HepG2 (cell line): Measurements from ENCODE around the gene ZNF213. TPM values are rescaled to one million over a fixed set of nuclear protein-coding genes. Genes with fewer than 3 reads are reported as not detected.
A peak's percentile ranks its signal among the peaks of the same experiment; 100 is the strongest.

Source experiments
- ATAC-seq: fragments of 200-7000 bp; cut with Tn5 transposase; 3 replicates; pipeline ENCODE4 v1.9.1; 2020; ENCODE audit warnings: mild to moderate bottlenecking, moderate library complexity
- BruUV-seq: library from RNA; stranded (reverse); fragments of 400-500 nt; replicated peaks from 2 replicates; lab custom pipeline; 2021; lab: Mats Ljungman, UMichigan
- CTCF ChIA-PET: fragments of 300-600 bp; formaldehyde crosslinking; extraction: SDS; loops from one replicate; lab custom pipeline; 2021; ENCODE audit warnings: low total read pairs, inconsistent platforms, low intra/inter-chr PET ratio; lab: Yijun Ruan, JAX
- POLR2A ChIA-PET: fragments of 350-600 bp; sonication (Branson Sonifier 250); formaldehyde crosslinking; loops from one replicate; lab custom pipeline; 2020; ENCODE audit warnings: antibody characterized with exemption, inconsistent platforms; lab: Yijun Ruan, JAX
- DNase-seq: peaks from one replicate; pipeline ENCODE4 v3.0.0-alpha.2; 2015; ENCODE audit warnings: low spot score
- FAIRE-seq: peaks from 3 replicates; lab custom pipeline; 2011; peaks lifted over from hg19 to GRCh38; lab: Jason Lieb, UNC
- H2AFZ ChIP-seq: one replicate; pipeline ENCODE4 v1.6.1; 2011; ENCODE audit warnings: low read length, inconsistent platforms
- H3K27ac ChIP-seq: fragments of 300-600 bp; 3 replicates; pipeline ENCODE4 v1.8.0; 2011; ENCODE audit warnings: mixed run types, mild to moderate bottlenecking, mixed read lengths, low read length, inconsistent platforms; ENCODE audit not compliant: insufficient read depth; ENCODE audit errors: extremely low read length
- H3K27me3 ChIP-seq, 2 experiments: fragments of 200-600 bp in 1 of 2; 2 replicates in 1 of 2; 3 replicates in 1 of 2; pipeline versions ENCODE4 v1.6.0 to v1.8.0; 2011; ENCODE audit warnings: low read length in 2 of 2, mild to moderate bottlenecking in 2 of 2, moderate library complexity in 2 of 2, inconsistent platforms in 1 of 2; ENCODE audit not compliant: insufficient read depth in 2 of 2, control insufficient read depth in 1 of 2
- H3K36me3 ChIP-seq, 2 experiments: fragments of 200-600 bp in 1 of 2; replicated peaks in 1 of 2; 2 replicates in 1 of 2; 3 replicates in 1 of 2; pipeline versions ENCODE4 v1.5.1 to v1.8.0; 2011; ENCODE audit warnings: low read length in 2 of 2, inconsistent platforms in 1 of 2; ENCODE audit not compliant: insufficient read depth in 2 of 2, control insufficient read depth in 1 of 2
- H3K4me1 ChIP-seq: 2 replicates; pipeline ENCODE4 v1.5.1; 2012; ENCODE audit warnings: low read length, inconsistent platforms; ENCODE audit not compliant: insufficient read depth
- H3K4me2 ChIP-seq: 2 replicates; pipeline ENCODE4 v1.6.0; 2011; ENCODE audit warnings: low read depth, low read length, inconsistent platforms
- H3K4me3 ChIP-seq, 3 experiments: fragments of 200-600 bp in 1 of 3; sonication (generic), shearing (Covaris generic) in 1 of 3; replicated peaks in 1 of 3; 2 replicates each; pipeline ENCODE4 v1.5.1; 2011 to 2016; ENCODE audit warnings: low read length in 3 of 3, inconsistent platforms in 2 of 3, low read depth in 2 of 3, mild to moderate bottlenecking in 2 of 3, control low read depth in 1 of 3, mixed read lengths in 1 of 3; ENCODE audit not compliant: insufficient read depth in 1 of 3
- H3K79me2 ChIP-seq: one replicate; pipeline ENCODE4 v1.6.1; 2011; ENCODE audit warnings: low read length, inconsistent platforms; ENCODE audit not compliant: insufficient read depth
- H3K9ac ChIP-seq: 2 replicates; pipeline ENCODE4 v1.6.0; 2011; ENCODE audit warnings: mild to moderate bottlenecking, low read depth, low read length, inconsistent platforms; ENCODE audit not compliant: insufficient read depth
- H3K9me3 ChIP-seq: 2 replicates; pipeline ENCODE4 v1.5.1; 2012; ENCODE audit warnings: mild to moderate bottlenecking, low read length
- H4K20me1 ChIP-seq: 2 replicates; pipeline ENCODE4 v1.6.0; 2011; ENCODE audit warnings: inconsistent platforms, mild to moderate bottlenecking, low read length, moderate library complexity; ENCODE audit not compliant: insufficient read depth
- HNRNPLL ChIP-seq: fragments of 200-400 bp; formaldehyde crosslinking; IDR thresholded peaks from 2 replicates; pipeline ENCODE4 v1.6.1; 2017; ENCODE audit warnings: mild to moderate bottlenecking, low read depth, low read length; ENCODE audit not compliant: poor library complexity, severe bottlenecking
- HOXA3 ChIP-seq: sonication (generic); formaldehyde crosslinking; IDR thresholded peaks from 2 replicates; pipeline ENCODE4 v1.5.0; 2020; ENCODE audit warnings: missing genetic modification reagents
- RXRA ChIP-seq: sonication (generic); formaldehyde crosslinking; IDR thresholded peaks from 2 replicates; pipeline ENCODE4 v1.5.1; 2020; ENCODE audit warnings: missing genetic modification reagents
- SIX1 ChIP-seq: sonication (generic); formaldehyde crosslinking; IDR thresholded peaks from 2 replicates; pipeline ENCODE4 v1.4.0; 2020; ENCODE audit warnings: missing genetic modification reagents, borderline replicate concordance
- ZNF17 ChIP-seq: sonication (generic); formaldehyde crosslinking; IDR thresholded peaks from 2 replicates; pipeline ENCODE4 v1.5.0; 2020; ENCODE audit warnings: mild to moderate bottlenecking, missing genetic modification reagents
- WGBS: methylation state at CpG from one replicate; pipeline ENCODE4 v1.1.6; 2017; ENCODE audit warnings: low lambda C conversion rate; 5-methylcytosine and 5-hydroxymethylcytosine counted together
- in situ Hi-C: cut with HindIII; loops from 2 replicates; pipeline ENCODE4 v1.10.0; 2017; ENCODE audit warnings: low pct_unique_long_range_greater_than_20kb; ENCODE audit not compliant: extremely low pct_ligation_motif_present
- intact Hi-C: fragments of 100-400 bp; cut with micrococcal nuclease; formaldehyde crosslinking; loops from one replicate; pipeline ENCODE4 v1.10.0; 2022; ENCODE audit not compliant: unreplicated experiment
- polyA plus RNA-seq, 8 experiments: library from polyadenylated mRNA; depleted of rRNA in 3 of 8; stranded (reverse) in 7 of 8; unstranded in 1 of 8; fragments of >200 nt; fragmentation: Illumina TruSeq in 4 of 8; extraction: Trizol in 4 of 8; gene quantifications; 2 replicates each; pipeline versions ENCODE4 v1.2.1 to v1.2.3, GENCODE V29; 2011 to 2016; ENCODE audit warnings: low read depth in 4 of 8, missing spikeins in 1 of 8, mixed read lengths in 1 of 8; ENCODE audit not compliant: insufficient read depth in 1 of 8
- total RNA-seq, 5 experiments: library from RNA; depleted of rRNA; stranded (reverse); fragments of >200 nt; fragmentation: Illumina TruSeq; extraction: Trizol; gene quantifications; 2 replicates each; pipeline ENCODE4 v1.2.3, GENCODE V29; 2016; ENCODE audit warnings: low read depth in 1 of 5
- TF ChIP-seq, protein P1 (sequence below): sonication (generic); formaldehyde crosslinking; IDR thresholded peaks from 2 replicates; pipeline ENCODE4 v1.4.0; 2020; ENCODE audit warnings: missing genetic modification reagents

ZNF213 gene
- total and polyA plus RNA-seq, 2 of the 13 experiments (the other 11 are each of a cell fraction or from before 2014, with no cell fraction given), result 0.59 to 0.97 TPM

DNA sequence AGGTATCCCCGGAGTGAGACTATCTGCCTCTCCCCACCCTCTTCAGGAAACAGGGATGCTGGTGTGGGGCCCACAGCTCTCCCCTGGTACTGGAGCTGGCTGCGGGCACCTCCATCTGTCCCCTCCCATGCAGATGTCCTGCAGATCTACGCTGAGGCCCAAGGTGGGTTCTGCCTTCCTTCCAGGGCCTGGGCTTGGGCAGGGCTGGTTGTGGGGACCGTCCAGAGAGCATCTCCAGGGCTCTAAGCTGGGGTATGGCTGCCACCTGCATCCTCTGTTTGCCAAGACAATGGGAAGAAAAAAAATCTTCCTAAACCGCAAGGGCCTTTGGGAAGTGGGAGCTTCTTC lies 12.9 kb downstream of the ZNF213 start (continued):
- TF ChIP-seq, protein P1, sequence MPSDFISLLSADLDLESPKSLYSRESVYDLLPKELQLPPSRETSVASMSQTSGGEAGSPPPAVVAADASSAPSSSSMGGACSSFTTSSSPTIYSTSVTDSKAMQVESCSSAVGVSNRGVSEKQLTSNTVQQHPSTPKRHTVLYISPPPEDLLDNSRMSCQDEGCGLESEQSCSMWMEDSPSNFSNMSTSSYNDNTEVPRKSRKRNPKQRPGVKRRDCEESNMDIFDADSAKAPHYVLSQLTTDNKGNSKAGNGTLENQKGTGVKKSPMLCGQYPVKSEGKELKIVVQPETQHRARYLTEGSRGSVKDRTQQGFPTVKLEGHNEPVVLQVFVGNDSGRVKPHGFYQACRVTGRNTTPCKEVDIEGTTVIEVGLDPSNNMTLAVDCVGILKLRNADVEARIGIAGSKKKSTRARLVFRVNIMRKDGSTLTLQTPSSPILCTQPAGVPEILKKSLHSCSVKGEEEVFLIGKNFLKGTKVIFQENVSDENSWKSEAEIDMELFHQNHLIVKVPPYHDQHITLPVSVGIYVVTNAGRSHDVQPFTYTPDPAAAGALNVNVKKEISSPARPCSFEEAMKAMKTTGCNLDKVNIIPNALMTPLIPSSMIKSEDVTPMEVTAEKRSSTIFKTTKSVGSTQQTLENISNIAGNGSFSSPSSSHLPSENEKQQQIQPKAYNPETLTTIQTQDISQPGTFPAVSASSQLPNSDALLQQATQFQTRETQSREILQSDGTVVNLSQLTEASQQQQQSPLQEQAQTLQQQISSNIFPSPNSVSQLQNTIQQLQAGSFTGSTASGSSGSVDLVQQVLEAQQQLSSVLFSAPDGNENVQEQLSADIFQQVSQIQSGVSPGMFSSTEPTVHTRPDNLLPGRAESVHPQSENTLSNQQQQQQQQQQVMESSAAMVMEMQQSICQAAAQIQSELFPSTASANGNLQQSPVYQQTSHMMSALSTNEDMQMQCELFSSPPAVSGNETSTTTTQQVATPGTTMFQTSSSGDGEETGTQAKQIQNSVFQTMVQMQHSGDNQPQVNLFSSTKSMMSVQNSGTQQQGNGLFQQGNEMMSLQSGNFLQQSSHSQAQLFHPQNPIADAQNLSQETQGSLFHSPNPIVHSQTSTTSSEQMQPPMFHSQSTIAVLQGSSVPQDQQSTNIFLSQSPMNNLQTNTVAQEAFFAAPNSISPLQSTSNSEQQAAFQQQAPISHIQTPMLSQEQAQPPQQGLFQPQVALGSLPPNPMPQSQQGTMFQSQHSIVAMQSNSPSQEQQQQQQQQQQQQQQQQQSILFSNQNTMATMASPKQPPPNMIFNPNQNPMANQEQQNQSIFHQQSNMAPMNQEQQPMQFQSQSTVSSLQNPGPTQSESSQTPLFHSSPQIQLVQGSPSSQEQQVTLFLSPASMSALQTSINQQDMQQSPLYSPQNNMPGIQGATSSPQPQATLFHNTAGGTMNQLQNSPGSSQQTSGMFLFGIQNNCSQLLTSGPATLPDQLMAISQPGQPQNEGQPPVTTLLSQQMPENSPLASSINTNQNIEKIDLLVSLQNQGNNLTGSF (CRISPR knock-in tag), result no peak
- TF ChIP-seq HNRNPLL, result no peak

DNA sequence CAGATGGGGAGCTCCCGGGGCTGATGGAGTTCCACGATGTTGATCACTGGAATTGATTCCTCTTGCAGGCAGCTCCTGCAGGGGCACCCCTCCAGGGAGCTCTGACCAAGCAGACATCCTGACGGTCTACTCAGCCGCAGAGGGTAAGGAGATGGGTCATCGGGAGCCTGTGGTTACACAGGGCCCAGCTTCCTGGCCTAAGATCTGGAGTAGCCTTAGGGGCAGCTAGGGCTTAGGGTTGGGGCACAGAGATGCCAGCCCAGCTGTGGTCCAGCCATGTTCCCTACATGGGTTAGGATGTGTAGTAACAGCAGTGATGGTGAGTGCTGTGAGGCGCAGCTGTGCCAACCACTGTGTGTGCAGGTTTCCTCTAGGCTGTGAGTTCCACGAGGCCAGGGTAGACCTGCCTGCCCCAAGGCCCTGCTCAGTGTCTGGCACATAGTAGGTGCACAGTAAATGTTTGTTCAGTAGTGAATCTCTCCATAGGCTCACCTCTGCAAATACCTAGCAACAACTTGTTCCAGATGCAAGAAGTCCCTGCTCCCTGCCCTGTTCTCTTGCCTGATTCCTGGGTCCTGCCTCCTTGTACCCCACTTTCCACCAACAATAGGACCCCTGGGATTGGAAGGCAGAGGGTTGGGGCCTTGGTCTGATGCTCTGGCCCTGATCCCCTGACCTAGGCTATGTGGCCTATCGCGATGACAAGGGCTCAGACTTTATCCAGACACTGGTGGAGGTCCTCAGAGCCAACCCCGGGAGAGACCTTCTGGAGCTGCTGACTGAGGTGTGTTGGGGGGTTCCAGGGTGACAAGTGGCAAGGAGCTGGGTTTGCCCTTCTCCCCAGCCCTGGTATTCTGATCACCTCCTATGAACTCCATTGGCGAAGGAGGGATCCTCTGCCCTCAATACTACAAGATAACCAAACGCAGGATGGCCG lies 13.7 kb downstream of the ZNF213 start:
- DNase-seq, result no peak
- Histone ChIP-seq H4K20me1 (no peaks in the 10 kb centered on the region), H3K9ac (no peak overlapping the region)
- CTCF ChIA-PET, result no interaction called here
- in situ Hi-C loops, result no loop called here
- POLR2A ChIA-PET, result interaction anchor here (1.6 to 4.7 kb wide), 3 partner anchors 14 to 50 kb away, joined by 5 to 81 read pairs (median 6); partner anchors contain the start of genes ZNF213 and ZSCAN10
- TF ChIP-seq RXRA (0 out of 2 replicates have a peak, but pooled peaks have one; percentile 10), ZNF17 (0 out of 2 replicates have a peak, but pooled peaks have one; percentile 71), HOXA3 (CRISPR knock-in tag) (no peak), SIX1 (CRISPR knock-in tag) (no peak)
- TF ChIP-seq, all 625 proteins: peak for 2
- WGBS, result 65% methylated on average over 6 of the region's 13 CpGs
- peaks cover 62% of the 10 kb centered on the region for H3K4me1 ChIP-seq
- H3K4me3 ChIP-seq, result peak overlapping the region in 1 of 3 experiments; percentile 78; a peak in 1 of 6 replicates
- no peaks in the 10 kb centered on the region for H3K79me2 ChIP-seq
- no peak overlapping the region for H3K27ac ChIP-seq
- intact Hi-C loops, result no loop called here
- FAIRE-seq (no peak), ATAC-seq (no peak)
- H3K9me3 ChIP-seq, result no peaks in the 10 kb centered on the region
- no peaks in the 10 kb centered on the region for H3K36me3 ChIP-seq
- no peak overlapping the region for H2AFZ ChIP-seq
- peak overlapping the region; percentile 97 for H3K4me2 ChIP-seq
- peaks cover 0 to 26% of the 10 kb centered on the region in 2 experiments; a peak in 3 of 5 replicates for H3K27me3 ChIP-seq
- BruUV-seq, result no TSS peak
